Measurements from ENCODE around the gene PDGFA.

The PDGFA gene

GRCh38 chr7:447523-447922 lies 72.1 kb downstream of the PDGFA start:
- no peak overlapping the region for H3K4me3 ChIP-seq (ENCODE audit: low read depth, low read length)
- in situ Hi-C loops (cut with HindIII; ENCODE audit: low sequenced_read_pairs), result no loop called here
- TF ChIP-seq, protein P1, sequence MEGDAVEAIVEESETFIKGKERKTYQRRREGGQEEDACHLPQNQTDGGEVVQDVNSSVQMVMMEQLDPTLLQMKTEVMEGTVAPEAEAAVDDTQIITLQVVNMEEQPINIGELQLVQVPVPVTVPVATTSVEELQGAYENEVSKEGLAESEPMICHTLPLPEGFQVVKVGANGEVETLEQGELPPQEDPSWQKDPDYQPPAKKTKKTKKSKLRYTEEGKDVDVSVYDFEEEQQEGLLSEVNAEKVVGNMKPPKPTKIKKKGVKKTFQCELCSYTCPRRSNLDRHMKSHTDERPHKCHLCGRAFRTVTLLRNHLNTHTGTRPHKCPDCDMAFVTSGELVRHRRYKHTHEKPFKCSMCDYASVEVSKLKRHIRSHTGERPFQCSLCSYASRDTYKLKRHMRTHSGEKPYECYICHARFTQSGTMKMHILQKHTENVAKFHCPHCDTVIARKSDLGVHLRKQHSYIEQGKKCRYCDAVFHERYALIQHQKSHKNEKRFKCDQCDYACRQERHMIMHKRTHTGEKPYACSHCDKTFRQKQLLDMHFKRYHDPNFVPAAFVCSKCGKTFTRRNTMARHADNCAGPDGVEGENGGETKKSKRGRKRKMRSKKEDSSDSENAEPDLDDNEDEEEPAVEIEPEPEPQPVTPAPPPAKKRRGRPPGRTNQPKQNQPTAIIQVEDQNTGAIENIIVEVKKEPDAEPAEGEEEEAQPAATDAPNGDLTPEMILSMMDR (IDR thresholded peaks at IDR 0.05; ENCODE audit: low read depth, low read length), result no peak
- DNase-seq (ENCODE audit: low read depth, low spot score), result no peak

Measured in astrocyte of the spinal cord (primary cell).